Right ventricle myocardium superior (tissue), 1 donor: Measurements from ENCODE around the gene CSH2. TPM values are rescaled to one million over a fixed set of nuclear protein-coding genes. Genes with fewer than 3 reads are reported as not detected.

Source experiments
- ATAC-seq: fragments of 200-7000 bp; cut with Tn5 transposase; one replicate; pipeline ENCODE4 v1.9.1; 2020; ENCODE audit warnings: mild to moderate bottlenecking; ENCODE audit not compliant: poor library complexity
- DNase-seq: peaks from one replicate; pipeline ENCODE4 v3.0.0-alpha.2; 2020
- intact Hi-C: fragments of 100-400 bp; cut with DNase I; formaldehyde crosslinking; loops from one replicate; pipeline ENCODE4 v1.11.2; 2022
- total RNA-seq: library from RNA; stranded (reverse); fragmentation: NEBNext Ultra II Directional; extraction: Animal tissue kit (Norgen Biotek cat#: 25700); gene quantifications from one replicate; pipeline ENCODE4 v1.2.1, GENCODE V29; 2021
- donor health status: DM: no; HTN: yes; CAD: no; lungs with severe emphysema.

The CSH2 gene
- total RNA-seq, 1 donor from 2014 or later: not detected

DNA sequence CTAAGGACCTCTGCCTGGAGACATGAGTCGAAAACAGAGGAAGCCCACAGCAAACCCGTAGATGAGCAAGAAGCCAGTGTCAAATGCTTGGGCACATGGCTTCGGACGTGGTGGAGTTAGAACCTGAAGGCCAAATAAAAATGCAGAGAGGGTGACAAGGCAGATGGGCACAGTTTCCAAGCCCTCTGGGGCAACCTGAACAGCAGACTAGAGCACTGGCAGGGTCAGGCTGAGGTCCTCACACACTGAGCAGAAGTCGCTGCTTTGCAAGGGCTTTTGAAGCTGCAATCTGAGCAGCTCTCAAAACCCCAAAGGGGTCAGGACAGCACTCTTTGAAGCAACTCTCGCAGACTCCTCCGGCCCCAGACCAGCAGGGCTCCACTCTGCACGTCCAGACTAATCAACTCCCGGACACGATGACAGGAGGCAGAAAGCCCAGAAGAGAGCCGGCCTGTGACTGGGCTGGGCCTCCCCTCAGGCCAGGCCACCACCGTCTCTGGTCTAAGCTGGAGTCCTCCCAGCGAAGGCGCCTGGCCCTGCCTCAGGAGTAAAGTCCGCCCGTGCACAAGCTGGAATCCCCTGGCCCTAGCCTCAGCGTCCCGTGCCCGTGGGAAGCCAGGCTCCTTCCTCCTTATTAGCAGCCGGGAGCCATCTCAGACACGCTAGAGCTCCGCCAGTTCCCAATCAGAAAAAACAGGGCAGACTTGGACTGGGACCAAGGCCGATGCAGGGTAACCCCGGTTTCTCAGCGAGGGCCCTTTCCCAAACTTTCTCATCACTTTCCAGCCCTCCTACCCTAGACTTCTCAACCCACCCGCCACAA lies 31.9 kb downstream of the CSH2 start:
- DNase-seq (peak; percentile 87), ATAC-seq (peak; percentile 34)
- intact Hi-C loops: no loop called here

DNA sequence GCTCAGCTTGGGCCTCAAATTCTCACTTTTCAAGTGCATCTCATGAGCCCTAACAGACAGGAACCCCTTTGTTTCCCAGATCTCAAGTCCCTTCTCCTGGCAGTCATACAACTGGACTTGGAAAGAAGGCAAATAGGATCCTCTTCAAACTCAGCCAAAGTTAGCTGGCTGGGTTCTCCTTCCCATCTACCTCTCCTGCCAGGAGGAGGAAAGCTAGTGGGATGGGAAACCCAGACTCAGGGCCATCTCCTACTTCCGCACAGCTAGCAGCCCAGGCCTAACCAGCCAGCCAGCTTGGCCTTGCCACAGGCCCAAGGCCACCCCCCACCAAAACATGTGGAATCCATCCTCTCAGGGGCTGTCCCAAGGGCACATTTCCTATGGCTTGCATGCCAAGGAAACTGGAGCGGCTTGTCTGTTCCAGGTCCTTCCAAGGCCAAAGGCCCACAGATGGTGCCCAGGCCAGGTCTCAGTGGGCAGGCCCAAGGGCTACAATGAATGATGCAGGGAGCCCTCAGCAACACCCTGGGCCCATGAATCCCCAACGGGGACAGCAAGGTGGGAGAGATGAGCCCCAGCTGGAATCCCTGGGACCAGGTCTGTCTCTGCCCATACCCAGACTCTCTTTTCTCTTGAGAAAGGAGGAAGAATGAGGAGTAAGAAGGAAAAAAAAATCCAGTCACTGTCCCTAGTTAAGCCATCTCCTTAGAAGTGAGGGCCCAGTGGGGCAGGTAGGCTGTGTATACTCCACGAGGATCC lies 32.7 kb downstream of the CSH2 start:
- DNase-seq (peak; percentile 82), ATAC-seq (no peak)
- intact Hi-C loops: no loop called here

DNA sequence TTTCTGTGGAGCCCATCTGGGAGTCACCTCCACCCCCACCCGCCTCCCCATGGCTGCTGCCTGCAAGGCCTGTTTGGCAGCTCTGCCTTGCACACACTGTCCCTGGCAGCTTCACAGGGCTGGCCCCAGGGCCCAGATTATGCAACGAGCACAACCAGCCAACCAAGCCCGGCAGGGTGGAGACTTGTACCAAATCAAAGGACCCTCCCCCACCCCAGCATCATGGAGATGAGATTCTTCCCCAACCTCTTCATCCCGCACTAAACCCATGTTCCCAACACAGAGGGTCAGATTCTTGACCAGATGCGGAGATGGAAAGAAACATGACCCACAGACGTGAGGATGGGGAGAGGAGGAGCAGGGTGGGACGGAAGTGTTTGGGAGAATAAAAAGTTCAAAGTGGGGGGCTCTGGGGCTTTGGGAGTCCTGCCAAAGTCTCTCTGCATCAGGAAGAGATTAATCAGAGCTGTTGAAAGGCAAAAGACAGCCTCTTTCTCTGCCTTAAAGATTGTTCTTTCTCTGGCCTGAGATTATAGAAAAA lies 34.8 kb downstream of the CSH2 start:
- intact Hi-C loops: no loop called here
- ATAC-seq (peak; percentile 65), DNase-seq (peak; percentile 96)

DNA sequence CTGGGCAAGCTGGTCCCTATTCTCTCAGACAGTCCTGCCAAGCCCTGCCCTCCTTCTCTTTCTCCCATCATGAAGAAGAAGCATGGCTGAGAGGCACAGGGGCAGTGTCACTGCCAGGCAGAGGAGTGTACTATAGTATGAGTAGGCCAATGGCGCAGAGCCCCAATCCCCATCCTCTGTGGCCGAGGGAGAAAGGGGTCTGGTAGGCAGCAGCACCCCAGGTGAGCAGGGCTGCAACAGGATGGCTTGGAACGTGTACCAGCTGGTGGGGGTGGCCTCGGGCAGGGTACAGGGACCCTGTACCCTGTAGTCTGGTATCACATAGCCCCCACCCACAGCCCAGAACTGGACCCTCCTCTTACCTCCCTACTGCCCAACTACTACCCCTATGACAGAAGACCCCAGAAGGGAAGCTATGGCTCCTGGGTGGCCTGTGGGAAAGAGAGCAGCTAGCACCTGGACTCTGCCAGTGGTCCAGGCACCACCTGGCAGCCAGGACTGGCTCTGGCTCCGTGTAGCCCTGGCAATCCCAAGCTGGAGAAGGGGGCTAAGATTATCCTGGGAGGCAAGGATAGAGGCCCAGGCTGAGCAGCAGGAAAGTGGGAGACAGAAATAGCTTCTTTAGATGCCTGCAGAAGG lies 35.4 kb downstream of the CSH2 start:
- intact Hi-C loops: no loop called here
- ATAC-seq: no peak
- DNase-seq: no peak

DNA sequence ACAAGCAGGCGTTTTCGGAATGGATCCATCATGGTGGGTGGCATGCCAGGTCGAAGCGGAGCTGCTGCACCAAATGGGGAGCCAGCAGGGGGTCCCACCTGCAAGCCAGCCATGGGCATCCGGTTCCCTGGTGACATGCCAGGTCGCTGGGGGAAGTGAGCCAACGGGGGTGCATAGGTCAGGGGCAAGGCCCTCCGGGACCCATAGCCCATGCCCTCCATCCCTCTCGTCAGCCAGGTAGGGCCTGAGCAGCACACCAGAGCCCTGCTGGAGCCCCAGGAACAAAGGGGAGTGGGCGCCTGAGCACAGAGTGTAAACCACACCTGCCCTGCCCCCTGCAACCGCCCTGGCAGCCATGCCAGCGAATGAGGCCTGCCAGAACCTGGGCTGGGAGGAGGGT lies 36.0 kb downstream of the CSH2 start:
- no peak for DNase-seq
- no peak for ATAC-seq
- intact Hi-C loops: no loop called here

DNA sequence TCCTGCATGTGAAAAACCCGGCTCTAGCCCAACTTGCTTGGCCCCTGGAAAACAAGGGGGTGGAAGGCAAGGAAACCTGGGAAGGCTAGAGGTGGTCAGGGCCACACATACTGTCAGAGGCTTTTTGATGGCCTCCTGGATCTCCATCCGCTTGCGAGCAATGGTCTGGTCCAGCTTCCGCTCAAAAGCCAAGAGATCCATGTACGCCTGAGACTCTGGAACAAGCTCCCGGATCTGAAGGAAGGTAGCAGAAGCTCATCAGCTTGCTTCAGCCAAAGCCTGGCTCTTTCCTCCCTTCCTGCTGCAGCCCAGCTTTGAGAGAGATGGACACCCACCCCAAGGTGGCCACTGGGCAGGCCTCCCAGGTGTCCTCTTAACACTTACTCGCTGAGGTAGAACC lies 36.7 kb downstream of the CSH2 start:
- intact Hi-C loops: no loop called here
- DNase-seq (no peak), ATAC-seq (no peak)

DNA sequence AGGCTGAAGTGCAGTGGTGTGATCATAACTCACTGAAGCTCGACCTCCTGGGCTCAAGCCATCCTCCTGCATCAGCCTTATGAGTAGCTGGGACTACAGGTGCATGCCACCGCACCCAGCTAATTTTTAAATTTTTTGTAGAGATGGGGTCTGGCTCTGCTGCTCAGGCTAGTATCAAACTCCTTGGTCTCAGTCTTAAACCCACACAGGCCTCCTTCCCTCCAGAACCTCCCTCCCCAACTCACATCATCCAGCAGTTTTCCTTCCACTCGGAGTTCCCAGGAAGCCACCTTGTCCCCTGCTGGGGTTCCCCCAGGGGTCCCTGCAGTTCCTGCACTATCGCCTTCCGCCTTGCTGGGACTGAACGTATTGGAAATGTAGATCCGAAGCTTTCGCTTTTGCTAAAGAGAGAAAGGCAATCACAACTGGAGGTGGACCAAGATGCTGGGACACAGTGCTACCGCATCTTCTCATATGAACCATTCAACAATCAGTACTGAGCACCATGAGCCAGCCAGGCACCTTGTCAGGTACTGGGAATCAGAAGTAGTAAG lies 38.2 kb downstream of the CSH2 start:
- intact Hi-C loops: no loop called here
- ATAC-seq (no peak), DNase-seq (no peak)

DNA sequence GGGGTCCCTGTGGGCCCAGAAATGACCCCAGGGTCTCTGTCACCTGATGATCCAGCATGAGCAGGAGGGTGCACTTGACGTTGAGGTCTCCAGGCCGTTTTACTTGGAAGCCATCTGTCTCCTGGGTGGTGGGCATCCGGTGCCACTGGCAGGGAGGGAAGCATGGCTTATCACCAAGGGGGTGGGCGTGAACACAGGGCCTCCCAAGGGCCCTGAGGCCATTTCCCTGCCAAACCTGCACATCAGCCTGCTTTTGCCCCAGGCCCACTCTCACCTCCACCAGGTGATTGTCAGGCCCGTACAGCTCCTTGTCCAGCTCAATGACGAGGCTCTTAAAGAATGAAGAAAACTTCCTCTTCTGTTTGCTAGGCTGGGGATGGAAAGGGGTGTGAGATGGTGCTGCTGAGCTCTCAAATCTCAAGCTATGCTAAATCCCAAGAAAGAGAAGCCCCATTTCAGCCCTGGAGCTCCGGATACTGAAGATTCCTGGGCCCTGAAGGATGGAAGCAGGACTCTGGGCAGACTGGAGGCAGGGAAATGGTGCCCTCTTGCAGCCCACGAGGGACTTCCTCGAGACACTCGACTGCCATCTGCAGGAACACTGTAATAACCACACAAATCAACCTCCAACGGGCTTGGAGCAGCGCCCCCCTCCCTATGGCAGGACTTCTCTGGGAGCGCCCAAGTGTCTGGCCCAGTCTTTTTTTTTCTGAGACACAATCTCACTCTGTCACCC lies 38.9 kb downstream of the CSH2 start:
- no peak for DNase-seq
- no peak for ATAC-seq
- intact Hi-C loops: no loop called here

DNA sequence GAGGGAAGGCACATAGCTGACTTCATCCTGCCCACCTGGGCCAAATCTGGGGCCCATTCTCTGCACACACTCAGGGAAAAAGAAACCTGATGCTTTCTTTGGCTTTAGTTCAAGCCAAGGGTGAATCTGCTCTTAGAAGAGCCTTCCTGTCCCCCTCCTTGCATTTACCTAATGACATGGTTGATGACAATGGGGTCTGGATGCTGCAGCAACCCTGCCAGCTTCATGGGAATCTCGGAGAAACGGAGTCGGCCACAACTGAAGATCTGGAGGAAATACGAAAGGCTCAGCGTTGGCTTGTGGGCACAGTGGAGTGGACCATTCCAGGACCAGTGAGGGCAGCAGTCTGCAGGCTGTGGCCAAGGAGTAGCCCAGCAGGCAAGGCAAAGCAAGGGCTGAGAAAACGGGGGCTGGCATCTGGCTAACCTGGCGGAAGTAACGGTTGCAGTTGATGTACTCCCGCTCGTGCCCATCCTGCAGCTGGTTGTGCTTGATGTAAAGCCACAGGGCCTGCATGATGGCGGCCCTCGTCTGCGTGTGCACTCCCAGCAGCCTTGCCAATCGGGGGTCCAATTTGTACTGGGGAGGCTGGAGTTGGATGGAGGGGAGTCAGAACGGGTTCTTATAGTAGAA lies 39.6 kb downstream of the CSH2 start:
- ATAC-seq: no peak
- no peak for DNase-seq
- intact Hi-C loops: no loop called here

DNA sequence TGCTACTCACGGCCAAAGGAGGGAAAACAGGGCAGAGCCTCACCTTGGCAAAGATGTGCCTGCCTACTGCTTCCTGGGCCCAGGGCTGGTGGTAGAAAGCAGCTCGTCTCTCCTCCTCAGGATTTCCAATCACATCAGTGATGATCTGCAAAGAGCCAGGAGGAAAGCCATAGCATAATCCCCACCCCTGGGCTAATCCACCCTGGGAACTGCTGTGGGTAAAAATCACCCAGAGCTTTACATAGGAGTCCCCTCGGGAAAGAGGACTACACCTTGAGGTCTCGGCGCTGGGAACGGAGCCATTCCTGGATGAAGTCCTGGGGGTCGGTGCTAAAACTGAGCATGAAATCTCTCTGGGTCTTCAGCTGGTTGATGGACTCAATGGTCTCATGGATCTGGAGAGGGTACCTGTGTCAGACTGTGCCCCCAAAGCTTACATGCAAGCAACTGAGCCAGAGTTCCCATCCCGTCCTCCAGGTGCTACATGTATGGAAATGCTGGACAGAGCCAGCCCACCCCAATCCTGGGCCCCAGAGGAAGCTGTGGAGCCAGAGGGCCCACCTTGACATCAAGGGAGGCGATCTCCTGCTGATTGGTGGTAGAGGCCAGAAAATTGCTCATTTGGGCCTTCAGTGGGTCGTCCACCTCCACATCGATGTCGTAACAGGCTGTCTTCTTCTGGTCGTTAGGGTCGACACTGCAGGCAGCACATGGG lies 40.3 kb downstream of the CSH2 start:
- DNase-seq (no peak), ATAC-seq (no peak)
- intact Hi-C loops: no loop called here

DNA sequence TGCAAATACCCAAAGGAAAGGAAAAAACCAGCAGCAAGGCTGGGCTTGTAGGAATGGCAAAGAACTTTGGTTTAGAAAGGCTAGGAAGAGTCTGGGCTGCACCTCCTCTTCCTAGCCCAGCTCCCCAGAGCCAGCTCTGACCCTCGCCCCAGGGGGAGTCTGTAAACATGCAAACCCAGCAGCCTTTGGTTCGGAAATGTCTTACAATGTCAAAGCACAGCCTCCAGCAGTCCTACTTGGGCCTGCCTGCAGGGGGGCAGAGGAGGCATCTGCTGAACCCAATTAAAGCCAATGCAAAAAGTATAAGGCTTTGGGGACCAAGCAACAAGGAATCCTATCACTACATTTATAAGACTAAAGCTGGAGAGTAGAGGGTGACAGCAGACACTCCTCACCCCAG lies 41.0 kb downstream of the CSH2 start:
- DNase-seq (no peak), ATAC-seq (no peak)
- intact Hi-C loops: no loop called here

DNA sequence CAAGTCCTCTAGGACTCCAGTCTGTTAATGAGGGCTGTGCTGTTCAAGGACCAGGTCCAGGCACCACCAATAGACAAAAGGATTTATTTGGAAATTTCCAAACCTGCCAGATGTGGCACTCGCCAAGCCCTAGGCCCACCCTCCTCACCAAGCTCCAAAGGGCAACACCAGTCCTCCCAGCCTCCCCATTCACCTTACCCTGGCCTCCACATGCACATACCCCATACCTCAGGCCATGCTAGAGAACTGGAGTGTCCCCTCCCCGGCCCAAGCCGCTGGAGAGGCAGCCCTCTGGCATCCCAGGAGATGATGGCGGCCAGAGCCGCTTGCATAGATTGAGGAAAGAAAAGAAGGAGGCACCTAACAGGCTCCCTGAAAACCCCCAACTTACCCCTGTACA lies 41.5 kb downstream of the CSH2 start:
- intact Hi-C loops: no loop called here
- ATAC-seq (no peak), DNase-seq (no peak)

DNA sequence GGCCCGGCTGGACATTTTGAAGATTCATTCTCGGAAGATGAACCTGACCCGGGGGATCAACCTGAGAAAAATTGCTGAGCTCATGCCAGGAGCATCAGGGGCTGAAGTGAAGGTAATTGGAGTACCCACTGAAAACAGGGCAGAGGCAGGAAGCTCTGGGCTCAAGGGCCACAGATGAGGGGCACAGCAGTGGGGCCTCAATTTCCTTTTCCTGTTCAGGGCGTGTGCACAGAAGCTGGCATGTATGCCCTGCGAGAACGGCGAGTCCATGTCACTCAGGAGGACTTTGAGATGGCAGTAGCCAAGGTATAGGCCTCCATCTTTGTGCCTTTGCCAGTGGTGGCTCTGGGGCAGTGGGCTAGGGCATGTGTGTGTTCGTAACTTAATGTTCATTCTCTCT lies 42.0 kb downstream of the CSH2 start:
- intact Hi-C loops: no loop called here
- ATAC-seq: no peak
- DNase-seq: no peak

DNA sequence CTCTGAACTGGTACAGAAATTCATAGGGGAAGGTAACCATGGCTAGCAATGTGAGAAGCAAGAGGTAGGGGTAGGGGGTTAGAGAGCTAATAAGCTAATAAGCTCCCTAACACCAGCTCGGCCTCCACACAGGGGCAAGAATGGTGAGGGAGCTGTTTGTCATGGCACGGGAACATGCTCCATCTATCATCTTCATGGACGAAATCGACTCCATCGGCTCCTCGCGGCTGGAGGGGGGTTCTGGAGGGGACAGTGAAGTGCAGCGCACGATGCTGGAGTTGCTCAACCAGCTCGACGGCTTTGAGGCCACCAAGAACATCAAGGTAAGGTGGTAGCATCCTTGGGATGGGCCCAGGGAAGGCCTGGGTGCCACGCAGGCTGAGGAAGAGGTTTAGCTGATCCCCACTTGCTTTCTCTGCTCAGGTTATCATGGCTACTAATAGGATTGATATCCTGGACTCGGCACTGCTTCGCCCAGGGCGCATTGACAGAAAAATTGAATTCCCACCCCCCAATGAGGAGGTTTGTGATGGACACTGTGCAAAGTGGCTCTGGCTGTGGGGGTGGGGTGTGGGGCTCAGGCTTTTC lies 42.5 kb downstream of the CSH2 start:
- intact Hi-C loops: no loop called here
- ATAC-seq: no peak
- no peak for DNase-seq

DNA sequence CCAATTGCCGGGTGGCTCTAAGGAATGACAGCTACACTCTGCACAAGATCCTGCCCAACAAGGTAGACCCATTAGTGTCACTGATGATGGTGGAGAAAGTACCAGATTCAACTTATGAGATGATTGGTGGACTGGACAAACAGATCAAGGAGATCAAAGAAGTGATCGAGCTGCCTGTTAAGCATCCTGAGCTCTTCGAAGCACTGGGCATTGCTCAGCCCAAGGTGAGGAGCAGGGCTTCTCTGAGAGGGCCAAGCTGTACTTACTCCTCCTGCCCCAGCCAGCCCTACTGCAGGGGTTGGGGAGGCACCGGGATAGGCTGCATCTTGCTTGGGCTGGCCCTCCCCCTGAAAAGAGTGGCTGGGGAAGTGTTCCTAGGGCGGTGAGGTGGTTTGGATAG lies 43.2 kb downstream of the CSH2 start:
- intact Hi-C loops: no loop called here
- no peak for DNase-seq
- ATAC-seq: no peak

DNA sequence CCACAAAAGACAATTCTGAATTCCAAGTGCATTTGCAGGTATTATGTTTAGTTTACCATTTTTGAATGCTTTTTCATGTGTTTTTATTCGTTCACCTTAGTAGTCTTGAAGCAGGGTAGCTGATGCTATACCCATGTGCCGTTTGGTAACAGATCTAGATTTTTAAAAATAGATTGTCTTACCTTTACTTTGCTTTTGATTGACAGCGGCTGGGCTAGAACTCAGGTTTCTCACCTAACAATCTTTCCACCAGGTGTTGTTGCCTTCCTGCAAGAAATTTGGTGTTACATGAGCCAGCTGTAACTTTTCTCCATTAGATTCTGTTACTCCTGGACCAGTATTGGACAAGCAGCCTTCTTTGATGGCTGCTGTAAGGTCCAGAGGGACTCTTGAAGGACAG lies 44.5 kb downstream of the CSH2 start:
- DNase-seq (no peak), ATAC-seq (no peak)
- intact Hi-C loops: no loop called here

DNA sequence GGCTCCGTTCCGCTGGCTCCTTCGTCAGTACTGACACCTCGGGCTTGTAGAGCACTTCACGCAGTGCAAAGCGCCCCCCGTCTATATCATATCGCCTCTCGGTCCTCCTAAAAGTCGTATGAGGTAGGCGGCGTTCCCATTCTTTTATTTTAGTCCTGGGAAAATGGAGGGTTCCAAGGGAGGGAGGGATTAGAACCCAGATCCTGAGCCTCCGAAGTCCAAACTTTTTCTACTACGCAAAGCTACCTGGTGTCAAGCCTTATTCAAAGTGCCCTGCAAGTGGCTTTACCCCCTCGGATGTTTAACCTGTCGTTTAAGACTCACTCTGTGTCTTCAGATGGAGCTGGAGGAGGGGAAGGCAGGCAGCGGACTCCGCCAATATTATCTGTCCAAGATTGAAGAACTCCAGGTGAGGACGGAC lies 45.7 kb downstream of the CSH2 start:
- DNase-seq: no peak
- intact Hi-C loops: no loop called here
- no peak for ATAC-seq
